Testis (tissue), 2 donors: ENCODE measurements around the gene TSPAN32.

Source experiments
- POLR2A ChIP-seq: fragments of 450-650 bp; IDR thresholded peaks from one replicate; pipeline ENCODE4 v1.6.1; 2017; ENCODE audit warnings: antibody characterized with exemption, mild to moderate bottlenecking, moderate library complexity
- TF ChIP-seq, protein P1 (sequence below), 3 experiments: fragments of 450-650 bp in 2 of 3; fragments of 200-600 bp in 1 of 3; sonication (generic) in 1 of 3; IDR thresholded peaks; one replicate each; pipeline ENCODE4 v1.5.1; 2016 to 2019; ENCODE audit warnings: antibody characterized with exemption in 3 of 3, mild to moderate bottlenecking in 2 of 3, moderate library complexity in 1 of 3

DNA sequence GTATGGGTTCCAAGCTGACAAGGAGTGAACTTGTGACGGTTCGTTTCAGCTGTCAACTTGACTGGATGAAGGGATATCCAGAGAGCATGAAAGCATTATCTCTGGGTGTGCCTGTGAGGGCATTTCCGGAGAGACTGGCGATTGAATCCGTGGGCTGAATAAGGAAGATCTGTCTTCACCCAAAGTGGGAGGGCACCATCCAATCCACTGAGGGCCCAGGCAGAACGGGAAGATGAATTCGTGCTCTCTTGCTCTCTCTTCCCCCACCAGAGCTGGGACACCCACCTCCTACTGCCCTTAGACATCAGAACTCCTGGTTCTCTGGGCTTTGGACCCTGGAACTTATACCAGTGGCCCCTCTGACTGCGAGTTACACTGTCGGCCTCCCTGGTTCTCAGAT is 59.8 kb downstream of the TSPAN32 start:
- TF ChIP-seq, protein P1, sequence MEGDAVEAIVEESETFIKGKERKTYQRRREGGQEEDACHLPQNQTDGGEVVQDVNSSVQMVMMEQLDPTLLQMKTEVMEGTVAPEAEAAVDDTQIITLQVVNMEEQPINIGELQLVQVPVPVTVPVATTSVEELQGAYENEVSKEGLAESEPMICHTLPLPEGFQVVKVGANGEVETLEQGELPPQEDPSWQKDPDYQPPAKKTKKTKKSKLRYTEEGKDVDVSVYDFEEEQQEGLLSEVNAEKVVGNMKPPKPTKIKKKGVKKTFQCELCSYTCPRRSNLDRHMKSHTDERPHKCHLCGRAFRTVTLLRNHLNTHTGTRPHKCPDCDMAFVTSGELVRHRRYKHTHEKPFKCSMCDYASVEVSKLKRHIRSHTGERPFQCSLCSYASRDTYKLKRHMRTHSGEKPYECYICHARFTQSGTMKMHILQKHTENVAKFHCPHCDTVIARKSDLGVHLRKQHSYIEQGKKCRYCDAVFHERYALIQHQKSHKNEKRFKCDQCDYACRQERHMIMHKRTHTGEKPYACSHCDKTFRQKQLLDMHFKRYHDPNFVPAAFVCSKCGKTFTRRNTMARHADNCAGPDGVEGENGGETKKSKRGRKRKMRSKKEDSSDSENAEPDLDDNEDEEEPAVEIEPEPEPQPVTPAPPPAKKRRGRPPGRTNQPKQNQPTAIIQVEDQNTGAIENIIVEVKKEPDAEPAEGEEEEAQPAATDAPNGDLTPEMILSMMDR (IDR thresholded peaks at IDR 0.05), result no peak
- no peak for TF ChIP-seq POLR2A
